ENCODE data around the gene GSX2. TPM values are rescaled to one million over a fixed set of nuclear protein-coding genes. Genes with fewer than 3 reads are reported as not detected.

GSX2 gene
- polyA plus RNA-seq, 1 of the 3 experiments (the other 2 are of a cell fraction): 0.02 TPM

GRCh38 chr4:54064317-54065111, 35.4 kb upstream of the GSX2 start, which contains the start of gene CHIC2:
Gene CHIC2 (minus strand): TSS chr4:54064605. CDS start chr4:54064300, 305 bp downstream.
- WGBS (ENCODE audit: low lambda C conversion rate): under 1% methylated on average over 36 of the region's 87 CpGs
- peaks cover 19 to 23% of the 10 kb centered on the region in 2 experiments for H3K4me1 ChIP-seq (ENCODE audit: control insufficient read depth in 1 of 2, insufficient read depth in 2 of 2, low read depth in 1 of 2, low read length in 1 of 2)
- H3K27ac ChIP-seq (ENCODE audit: low read depth in 2 of 2, low read length in 1 of 2): peak within 1 kb of the TSS; percentile 93
- H3K4me3 ChIP-seq (ENCODE audit: low read depth in 2 of 2, low read length in 1 of 2): peak within 1 kb of the TSS; percentile 95 to 97
- ChIA-PET CTCF (interaction anchor here (2.2 kb wide), 1 partner anchor 1049 kb away, joined by 5 read pairs; no protein-coding TSS in a partner anchor), POLR2A (interaction anchor here (0.6 kb wide), 1 partner anchor 1078 kb away, joined by 3 read pairs; no protein-coding TSS in a partner anchor)
- peak; percentile 97 for DNase-seq
- peaks cover 49% of the 10 kb centered on the region for H3K79me2 ChIP-seq (ENCODE audit: insufficient read depth)
- H3K27me3 ChIP-seq (ENCODE audit: insufficient read depth): no peaks in the 10 kb centered on the region
- H2AFZ ChIP-seq (ENCODE audit: low read depth): peak within 1 kb of the TSS; percentile 65; the same call in 1 of the 2 replicates
- no peaks in the 10 kb centered on the region for H3K9me3 ChIP-seq
- peaks cover 30% of the 10 kb centered on the region for H4K20me1 ChIP-seq (ENCODE audit: insufficient read depth)
- H3K4me2 ChIP-seq: peak within 1 kb of the TSS; percentile 93
- no peaks in the 10 kb centered on the region for H3K9me2 ChIP-seq
- H3K9ac ChIP-seq: peak within 1 kb of the TSS; percentile 99
- H3F3A ChIP-seq (replicated peaks; ENCODE audit: insufficient read depth): peaks cover 39% of the 10 kb centered on the region
- peaks cover 15 to 26% of the 10 kb centered on the region in 2 experiments for H3K36me3 ChIP-seq (replicated peaks in 1 of 2; ENCODE audit: control insufficient read depth in 1 of 2, insufficient read depth in 2 of 2, low read length in 1 of 2)
- peak; percentile 75; the same call in 1 of the 2 replicates for TF ChIP-seq SIN3A (IDR thresholded peaks at IDR 0.05; ENCODE audit: borderline replicate concordance, low read depth, low read length)
- peak; percentile 29 for TF ChIP-seq PBX3 (IDR thresholded peaks at IDR 0.05)
- TF ChIP-seq CHD2 (IDR thresholded peaks at IDR 0.05; ENCODE audit: low read length, partially characterized antibody): peak; percentile 99
- TF ChIP-seq POLR2AphosphoS5 (IDR thresholded peaks at IDR 0.05; ENCODE audit: low read depth, low read length): peak; percentile 89
- TF ChIP-seq RFX5 (IDR thresholded peaks at IDR 0.05; ENCODE audit: low read length): no peak
- TF ChIP-seq TCF12 (IDR thresholded peaks at IDR 0.05): peak; percentile 71
- TF ChIP-seq TAF1 (IDR thresholded peaks at IDR 0.05; ENCODE audit: borderline replicate concordance, low read depth, low read length): peak; percentile 77
- TF ChIP-seq ZBTB33 (IDR thresholded peaks at IDR 0.05; ENCODE audit: borderline replicate concordance, low read depth): peak; percentile 96
- TF ChIP-seq SMC3 (IDR thresholded peaks at IDR 0.05; ENCODE audit: low read depth, low read length): peak; percentile 7; the same call in 1 of the 2 replicates
- no peak for TF ChIP-seq CTCF (IDR thresholded peaks at IDR 0.05)
- no peak for TF ChIP-seq ELF1 (IDR thresholded peaks at IDR 0.05)
- no peak; a peak in 1 of 4 replicates for TF ChIP-seq EP300 (IDR thresholded peaks at IDR 0.05; ENCODE audit: borderline replicate concordance in 1 of 2, low read depth in 1 of 2, low read length in 1 of 2)
- TF ChIP-seq MXI1 (IDR thresholded peaks at IDR 0.05; ENCODE audit: low read depth, low read length): peak; percentile 44; the same call in 1 of the 2 replicates
- TF ChIP-seq NRF1 (IDR thresholded peaks at IDR 0.05; ENCODE audit: low read depth, low read length): peak; percentile 59
- no peak for TF ChIP-seq FOSL2 (IDR thresholded peaks at IDR 0.05; ENCODE audit: borderline replicate concordance, low read depth)
- peak; percentile 34; the same call in 1 of the 2 replicates for TF ChIP-seq NFIC (IDR thresholded peaks at IDR 0.05; ENCODE audit: borderline replicate concordance)
- TF ChIP-seq TEAD4 (IDR thresholded peaks at IDR 0.05; ENCODE audit: borderline replicate concordance, insufficient read depth): no peak
- TF ChIP-seq USF1 (IDR thresholded peaks at IDR 0.05; ENCODE audit: borderline replicate concordance, low read depth): no peak
- peak; percentile 18; the same call in 1 of the 2 replicates for TF ChIP-seq GABPA (IDR thresholded peaks at IDR 0.05; ENCODE audit: low read depth)
- no peak for TF ChIP-seq USF2 (IDR thresholded peaks at IDR 0.05; ENCODE audit: borderline replicate concordance, low read depth, low read length)
- TF ChIP-seq YY1 (IDR thresholded peaks at IDR 0.05; ENCODE audit: low read depth): peak; percentile 74
- TF ChIP-seq IRF3 (IDR thresholded peaks at IDR 0.05; ENCODE audit: low read depth, low read length): no peak
- TF ChIP-seq MAX (IDR thresholded peaks at IDR 0.05; ENCODE audit: low read depth): peak; percentile 59; the same call in 1 of the 2 replicates
